ENCODE data around the gene PCDHGC3.

Gene PCDHGC3

GRCh38 chr5:141508798-141509611 lies 33.2 kb downstream of the PCDHGC3 start:
- DNase-seq = peak; percentile 79 to 84

DNA sequence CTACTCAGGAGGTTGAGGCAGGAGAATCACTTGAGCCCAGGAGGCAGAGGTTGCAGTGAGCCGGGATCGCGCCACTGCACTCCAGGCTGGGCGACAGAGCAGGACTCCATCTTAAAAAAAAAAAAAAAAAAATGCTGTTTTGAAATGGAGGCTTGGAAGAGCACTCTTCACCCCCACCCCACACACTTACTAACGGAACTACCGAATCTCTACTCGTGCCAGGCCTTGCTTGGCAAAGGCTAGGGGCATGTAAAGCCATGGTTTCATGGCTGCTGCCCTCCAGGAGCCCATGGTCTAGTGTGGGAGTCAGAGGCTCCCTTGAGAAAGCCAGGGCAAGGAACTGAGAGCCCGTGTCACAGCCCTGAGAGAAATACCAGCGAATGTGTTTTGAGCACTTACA lies 34.4 kb downstream of the PCDHGC3 start:
- DNase-seq = no peak

DNA sequence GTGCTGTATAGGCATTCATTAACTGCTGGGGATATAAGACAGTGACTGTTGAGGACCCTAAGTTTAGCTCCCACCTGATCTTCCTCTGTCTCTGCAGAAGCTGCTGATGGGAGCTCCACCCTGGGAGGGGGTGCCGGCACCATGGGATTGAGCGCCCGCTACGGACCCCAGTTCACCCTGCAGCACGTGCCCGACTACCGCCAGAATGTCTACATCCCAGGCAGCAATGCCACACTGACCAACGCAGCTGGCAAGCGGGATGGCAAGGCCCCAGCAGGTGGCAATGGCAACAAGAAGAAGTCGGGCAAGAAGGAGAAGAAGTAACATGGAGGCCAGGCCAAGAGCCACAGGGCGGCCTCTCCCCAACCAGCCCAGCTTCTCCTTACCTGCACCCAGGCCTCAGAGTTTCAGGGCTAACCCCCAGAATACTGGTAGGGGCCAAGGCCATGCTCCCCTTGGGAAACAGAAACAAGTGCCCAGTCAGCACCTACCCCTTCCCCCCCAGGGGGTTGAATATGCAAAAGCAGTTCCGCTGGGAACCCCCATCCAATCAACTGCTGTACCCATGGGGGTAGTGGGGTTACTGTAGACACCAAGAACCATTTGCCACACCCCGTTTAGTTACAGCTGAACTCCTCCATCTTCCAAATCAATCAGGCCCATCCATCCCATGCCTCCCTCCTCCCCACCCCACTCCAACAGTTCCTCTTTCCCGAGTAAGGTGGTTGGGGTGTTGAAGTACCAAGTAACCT lies 35.3 kb downstream of the PCDHGC3 start:
- DNase-seq = no peak

DNA sequence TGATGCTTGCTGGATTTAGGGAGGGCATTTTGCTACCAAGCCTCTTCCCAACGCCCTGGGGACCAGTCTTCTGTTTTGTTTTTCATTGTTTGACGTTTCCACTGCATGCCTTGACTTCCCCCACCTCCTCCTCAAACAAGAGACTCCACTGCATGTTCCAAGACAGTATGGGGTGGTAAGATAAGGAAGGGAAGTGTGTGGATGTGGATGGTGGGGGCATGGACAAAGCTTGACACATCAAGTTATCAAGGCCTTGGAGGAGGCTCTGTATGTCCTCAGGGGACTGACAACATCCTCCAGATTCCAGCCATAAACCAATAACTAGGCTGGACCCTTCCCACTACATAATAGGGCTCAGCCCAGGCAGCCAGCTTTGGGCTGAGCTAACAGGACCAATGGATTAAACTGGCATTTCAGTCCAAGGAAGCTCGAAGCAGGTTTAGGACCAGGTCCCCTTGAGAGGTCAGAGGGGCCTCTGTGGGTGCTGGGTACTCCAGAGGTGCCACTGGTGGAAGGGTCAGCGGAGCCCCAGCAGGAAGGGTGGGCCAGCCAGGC lies 36.1 kb downstream of the PCDHGC3 start:
- no peak for DNase-seq

- DNase-seq = peak in 1 of 2 experiments; percentile 17
These were observed 36.7 kb downstream of the PCDHGC3 start for GRCh38 chr5:141512390-141512910.

DNA sequence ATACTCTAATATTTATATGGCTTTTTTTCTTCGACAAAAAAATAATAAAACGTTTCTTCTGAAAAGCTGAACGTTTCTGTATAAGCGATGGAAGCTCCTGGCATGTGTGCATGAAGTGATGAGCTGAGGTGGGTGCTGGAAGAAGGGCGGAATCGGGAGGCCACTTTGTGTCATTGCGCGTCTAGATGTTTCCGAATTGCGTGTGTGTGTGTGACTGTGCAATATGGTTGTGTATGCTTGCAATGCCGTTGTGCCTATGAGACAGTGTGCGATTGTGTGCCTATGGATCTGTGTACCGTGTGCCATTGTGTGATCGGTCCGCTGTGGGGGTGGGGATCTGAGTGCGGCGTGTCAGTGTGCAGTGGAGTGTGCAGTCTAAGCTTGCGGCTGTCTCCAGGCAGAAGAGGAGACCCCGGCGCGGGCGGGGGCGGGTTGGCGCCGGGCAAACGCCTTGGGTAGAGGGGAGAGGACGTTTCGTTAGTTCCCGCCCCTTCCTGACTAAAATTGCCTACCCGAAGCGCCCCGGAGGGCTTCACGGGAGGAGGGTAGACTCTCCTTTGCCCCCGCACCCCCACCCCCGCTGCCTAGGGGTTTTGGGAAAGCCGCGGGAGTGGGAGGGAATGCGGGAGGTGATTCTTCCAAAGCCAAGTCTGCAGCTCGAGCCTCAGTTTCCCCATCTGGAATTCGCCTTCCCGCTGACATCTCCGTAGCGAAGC lies 37.3 kb downstream of the PCDHGC3 start:
- DNase-seq = no peak

DNA sequence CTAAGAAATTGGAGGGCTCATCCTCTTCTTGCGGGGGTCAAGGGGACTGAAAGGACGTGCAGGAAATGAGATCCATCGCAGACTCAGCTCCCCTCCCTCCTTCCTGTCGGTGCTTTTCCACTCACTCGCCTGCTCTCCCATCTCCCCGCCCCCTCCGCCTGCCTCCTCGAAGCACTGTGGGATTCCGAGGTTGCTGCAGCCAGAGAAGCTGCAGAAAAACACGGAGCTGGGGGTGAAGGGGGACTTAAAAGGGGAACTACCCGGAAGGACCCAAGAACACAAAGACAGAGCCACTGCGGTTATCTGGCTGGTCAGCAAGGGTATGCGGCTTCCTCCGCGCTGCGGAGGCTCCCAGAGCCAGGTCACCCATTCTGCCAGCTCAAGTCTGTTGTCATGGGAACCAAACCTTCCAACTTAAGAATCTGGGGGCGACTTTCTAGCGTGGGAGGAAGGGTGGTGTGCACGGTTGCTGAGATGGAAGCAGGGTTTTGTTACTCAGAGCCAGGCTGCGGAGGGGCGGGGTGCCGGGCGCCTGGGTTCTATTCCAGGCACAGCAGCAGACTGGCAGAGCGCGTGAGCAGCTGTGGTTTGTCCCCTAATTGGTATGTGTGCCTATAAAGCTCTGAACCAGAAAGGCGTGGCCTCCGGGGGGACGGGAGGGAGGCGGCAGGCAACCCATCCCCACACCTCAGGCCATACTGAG lies 38.0 kb downstream of the PCDHGC3 start:
- DNase-seq = peak; percentile 1 to 71

- peak; percentile 58 to 71 for DNase-seq
These were observed 38.8 kb downstream of the PCDHGC3 start for GRCh38 chr5:141514330-141515133.

- no peak for DNase-seq
These were observed 39.4 kb downstream of the PCDHGC3 start for GRCh38 chr5:141515141-141515540.

DNA sequence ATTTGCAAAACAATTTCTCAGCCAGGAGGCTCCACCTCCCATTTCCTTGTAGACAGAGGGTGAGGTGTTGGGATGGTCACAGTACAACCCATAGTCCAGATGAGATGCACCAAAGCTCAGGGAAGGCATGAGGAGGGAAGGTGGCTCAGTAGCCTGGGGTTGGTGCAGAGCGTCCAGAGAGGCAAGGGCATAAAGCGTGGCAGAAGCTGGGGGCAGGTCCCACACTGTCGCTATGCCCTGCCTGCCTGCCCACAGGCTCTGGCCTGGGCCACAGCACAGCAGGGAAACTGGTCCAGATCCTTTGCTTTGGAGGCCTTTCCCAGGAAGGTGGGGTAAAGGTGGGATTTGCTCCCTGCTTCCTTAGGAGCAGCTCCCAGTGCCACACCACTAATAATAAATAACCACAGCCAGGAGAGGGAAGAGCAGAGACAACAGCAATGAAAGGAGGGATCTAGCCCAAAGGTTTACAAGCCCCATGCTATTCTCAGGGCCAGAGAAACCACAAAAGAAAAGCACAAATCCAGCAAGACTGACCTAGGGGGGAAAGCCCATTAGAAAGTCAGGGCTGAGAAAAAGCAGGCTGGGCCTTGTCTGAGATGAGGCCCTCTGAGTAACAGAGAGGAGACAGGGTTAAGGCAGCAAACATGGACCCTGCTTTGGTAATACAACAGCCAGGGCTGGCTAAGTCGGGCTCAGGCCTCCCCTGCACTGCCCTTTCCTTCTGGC lies 40.3 kb downstream of the PCDHGC3 start:
- no peak for DNase-seq

DNA sequence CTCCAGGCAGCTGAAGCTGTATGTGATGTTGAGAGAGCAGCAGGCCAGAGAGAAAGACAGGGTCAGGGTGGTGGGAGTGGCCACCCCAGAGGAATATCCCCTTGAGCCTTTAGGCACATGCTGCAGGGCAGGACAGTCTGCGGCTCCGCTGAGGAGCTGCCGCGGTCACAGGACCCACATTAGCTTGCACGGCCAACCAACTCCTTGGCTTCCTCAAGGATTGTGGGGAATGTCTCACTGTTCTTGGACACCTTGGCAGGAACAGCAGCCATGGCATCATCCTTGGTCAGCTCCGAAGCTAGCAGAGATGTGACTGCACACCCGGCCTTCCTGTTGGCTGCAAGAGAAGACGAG lies 40.9 kb downstream of the PCDHGC3 start:
- no peak for DNase-seq

DNA sequence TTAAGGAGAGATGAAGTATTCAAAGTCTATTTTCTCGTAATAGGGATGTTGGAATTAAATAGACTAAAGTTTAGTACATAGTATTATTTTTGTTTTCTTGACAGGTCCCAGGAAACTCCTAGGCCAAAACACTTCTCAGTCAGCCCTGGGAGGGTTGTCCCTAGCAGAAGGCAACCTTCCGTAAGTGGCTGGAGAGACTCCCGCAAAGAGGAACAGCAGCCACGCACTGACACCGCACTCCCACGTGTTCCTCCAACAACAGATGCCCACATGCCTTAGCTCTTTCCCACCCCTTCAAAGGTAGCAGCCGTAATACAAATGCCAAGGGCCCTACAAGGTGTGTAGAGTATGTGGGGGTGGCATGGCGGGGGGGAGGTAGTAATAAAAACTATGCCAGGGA lies 41.5 kb downstream of the PCDHGC3 start:
- no peak for DNase-seq

DNA sequence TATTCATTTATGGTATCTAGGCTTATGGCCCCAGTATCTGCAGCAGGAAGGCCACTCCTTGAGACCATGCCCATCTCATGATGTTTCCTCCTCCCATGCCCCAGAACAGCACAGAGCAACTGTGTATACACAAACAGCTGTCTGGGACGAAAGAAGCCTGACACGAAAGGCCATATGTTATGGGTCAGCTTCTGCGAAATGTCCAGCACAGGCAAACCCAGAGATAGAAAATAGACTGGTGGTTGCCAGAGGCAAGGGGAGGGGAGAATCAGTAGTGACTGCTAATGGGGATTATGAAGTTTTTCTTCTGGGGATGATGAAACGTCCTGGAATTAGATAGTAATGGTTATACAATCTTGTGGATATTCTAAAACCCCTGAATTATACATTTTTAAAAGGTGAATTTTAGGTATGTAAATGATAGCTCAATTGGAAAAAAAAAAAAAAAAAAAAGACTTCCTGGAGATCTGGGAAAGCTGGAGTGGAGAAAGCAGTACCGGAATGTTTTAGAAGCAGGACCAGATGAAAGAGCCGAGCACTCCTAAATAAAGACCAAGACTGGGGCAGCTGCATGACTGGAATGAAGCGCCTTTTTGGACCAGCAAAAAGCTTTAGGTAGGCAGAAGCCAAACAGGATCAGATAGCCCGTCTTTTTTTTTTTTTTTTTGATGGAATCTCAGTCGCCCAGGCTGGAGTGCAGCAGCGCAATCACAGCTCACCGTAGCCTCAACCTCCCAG lies 42.3 kb downstream of the PCDHGC3 start:
- no peak for DNase-seq

DNA sequence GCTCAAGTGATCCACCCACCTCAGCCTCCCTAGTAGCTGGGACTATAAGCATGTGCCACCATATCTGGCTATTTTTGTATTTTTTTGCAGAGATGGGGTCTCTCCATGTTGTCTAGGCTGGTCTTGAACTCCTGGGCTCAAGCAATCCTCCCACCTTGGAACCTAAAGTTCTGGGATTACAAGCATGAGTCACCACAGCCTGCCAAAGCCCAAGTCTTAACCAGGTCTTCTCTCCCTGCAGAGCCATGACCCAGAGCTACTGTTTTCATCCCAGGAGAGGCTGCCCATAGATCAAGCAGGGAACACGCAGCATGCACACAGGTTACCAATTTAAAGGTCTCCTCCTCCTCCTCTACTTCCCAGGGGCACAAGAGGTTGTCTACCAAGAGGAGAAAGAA lies 42.9 kb downstream of the PCDHGC3 start:
- DNase-seq = no peak

- no peak for DNase-seq
These were observed 44.1 kb downstream of the PCDHGC3 start for GRCh38 chr5:141519605-141520565.

GRCh38 chr5:141521244-141521781 lies 45.5 kb downstream of the PCDHGC3 start:
- DNase-seq = no peak

DNA sequence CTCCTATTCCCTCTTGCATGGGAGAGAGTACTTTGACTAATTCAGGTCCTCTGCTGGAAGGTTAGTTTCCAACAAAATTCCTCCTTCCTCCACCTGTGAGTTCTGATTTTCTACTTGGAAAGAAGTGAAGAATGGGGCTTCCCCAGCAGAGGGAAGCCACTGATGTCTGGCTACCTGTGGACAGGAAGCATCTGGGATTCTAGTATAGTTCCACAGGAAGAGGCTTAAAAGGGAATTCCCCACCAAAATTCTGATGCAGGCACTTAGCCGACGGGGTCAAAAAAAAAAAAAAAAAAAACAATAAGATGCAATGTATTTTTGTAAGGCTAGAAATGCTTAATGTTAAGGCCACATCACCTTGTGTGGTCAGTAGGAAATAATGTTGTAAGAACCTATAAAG lies 46.5 kb downstream of the PCDHGC3 start:
- DNase-seq = no peak

DNA sequence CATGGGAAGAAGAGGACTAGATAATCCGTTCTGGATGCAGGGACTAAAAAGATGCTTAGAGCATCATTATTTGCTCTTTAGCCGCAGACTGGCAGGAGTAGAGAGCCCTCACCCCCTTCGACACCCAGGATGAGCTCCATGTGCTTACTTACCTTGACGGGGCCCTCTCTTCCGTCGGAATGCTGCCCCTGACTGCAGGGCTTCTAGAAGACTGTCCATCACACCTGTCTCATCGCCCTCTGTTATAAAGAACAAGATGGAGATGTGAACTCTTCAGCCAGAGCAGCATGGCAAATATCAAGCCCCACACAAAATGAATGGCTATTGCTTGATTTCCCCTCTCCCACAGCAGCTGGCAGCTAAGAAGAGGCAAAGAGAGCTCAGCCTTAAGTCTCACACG lies 48.2 kb downstream of the PCDHGC3 start:
- no peak for DNase-seq
